Measurements from ENCODE around the gene CCDC9B. TPM values are rescaled to one million over a fixed set of nuclear protein-coding genes. Genes with fewer than 3 reads are reported as not detected.

CCDC9B gene
- total RNA-seq, 1 experiment from 2014 or later, result 102 TPM

DNA sequence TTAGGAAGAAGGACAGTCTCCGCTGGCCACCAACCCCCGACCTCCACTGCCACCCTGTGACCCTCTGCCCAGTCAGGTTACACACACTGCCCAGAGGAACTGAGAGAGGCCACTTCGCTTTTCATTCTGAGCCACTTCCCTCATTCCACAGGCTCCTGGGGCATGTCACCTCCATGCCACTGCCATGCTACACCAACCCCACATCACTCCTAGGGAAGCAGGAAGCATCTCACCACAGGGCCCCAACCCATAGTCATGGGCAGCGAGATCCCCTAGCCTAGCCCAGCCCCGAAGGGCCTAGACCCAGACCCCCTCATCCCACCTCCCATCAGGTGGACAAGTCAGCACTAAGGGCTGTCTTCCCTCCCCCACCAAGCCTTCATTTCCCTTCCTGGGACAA is 34.4 kb downstream of the CCDC9B start:
- peaks cover 17% of the 10 kb centered on the region for H3K4me1 Mint-ChIP-seq (ENCODE audit: low read depth, unreplicated experiment)
- TF ChIP-seq, protein P1, sequence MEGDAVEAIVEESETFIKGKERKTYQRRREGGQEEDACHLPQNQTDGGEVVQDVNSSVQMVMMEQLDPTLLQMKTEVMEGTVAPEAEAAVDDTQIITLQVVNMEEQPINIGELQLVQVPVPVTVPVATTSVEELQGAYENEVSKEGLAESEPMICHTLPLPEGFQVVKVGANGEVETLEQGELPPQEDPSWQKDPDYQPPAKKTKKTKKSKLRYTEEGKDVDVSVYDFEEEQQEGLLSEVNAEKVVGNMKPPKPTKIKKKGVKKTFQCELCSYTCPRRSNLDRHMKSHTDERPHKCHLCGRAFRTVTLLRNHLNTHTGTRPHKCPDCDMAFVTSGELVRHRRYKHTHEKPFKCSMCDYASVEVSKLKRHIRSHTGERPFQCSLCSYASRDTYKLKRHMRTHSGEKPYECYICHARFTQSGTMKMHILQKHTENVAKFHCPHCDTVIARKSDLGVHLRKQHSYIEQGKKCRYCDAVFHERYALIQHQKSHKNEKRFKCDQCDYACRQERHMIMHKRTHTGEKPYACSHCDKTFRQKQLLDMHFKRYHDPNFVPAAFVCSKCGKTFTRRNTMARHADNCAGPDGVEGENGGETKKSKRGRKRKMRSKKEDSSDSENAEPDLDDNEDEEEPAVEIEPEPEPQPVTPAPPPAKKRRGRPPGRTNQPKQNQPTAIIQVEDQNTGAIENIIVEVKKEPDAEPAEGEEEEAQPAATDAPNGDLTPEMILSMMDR (IDR thresholded peaks at IDR 0.05; ENCODE audit: unreplicated experiment), result no peak
- H3K36me3 Mint-ChIP-seq (ENCODE audit: insufficient read depth, unreplicated experiment), result peaks cover 12% of the 10 kb centered on the region
- DNase-seq, result no peak
- intact Hi-C loops (cut with micrococcal nuclease; ENCODE audit: unreplicated experiment), result no loop called here
- peak overlapping the region; percentile 63 for H3K4me3 Mint-ChIP-seq (ENCODE audit: low read depth, unreplicated experiment)
- BruUV-seq (replicated peaks), result no TSS peak
- CTCF ChIA-PET, result interaction anchor here (1.0 to 5.8 kb wide), 3 partner anchors 17 to 34 kb away, joined by 3 to 25 read pairs (median 3); no protein-coding TSS in a partner anchor
- no peaks in the 10 kb centered on the region for H3K27me3 Mint-ChIP-seq (ENCODE audit: unreplicated experiment)
- H3K9me3 Mint-ChIP-seq (ENCODE audit: low read depth, unreplicated experiment), result no peaks in the 10 kb centered on the region
- H3K27ac Mint-ChIP-seq (ENCODE audit: unreplicated experiment), result peak overlapping the region; percentile 18

DNA sequence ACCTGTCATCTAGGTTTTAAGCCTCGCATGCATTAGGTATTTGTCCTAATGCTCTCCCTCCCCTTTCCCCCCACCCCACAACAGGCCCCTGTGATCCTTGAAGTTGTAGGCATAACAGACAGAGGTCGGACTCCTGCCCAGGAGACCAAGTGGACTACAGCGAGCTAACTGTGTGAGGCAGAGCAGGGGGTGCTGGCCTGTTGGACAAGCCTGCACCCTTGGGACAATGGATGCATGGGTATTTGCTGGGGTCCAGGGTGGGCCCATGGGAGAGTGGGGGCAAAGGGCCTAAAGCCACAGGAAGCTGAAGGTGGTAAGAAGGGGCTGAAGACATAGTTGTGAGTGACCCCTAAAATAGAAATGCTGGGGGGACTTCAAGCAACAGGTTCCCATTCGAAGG is 35.5 kb downstream of the CCDC9B start:
- CTCF ChIA-PET, result interaction anchor here (0.6 kb wide), 1 partner anchor 1066 kb away, joined by 3 read pairs; no protein-coding TSS in a partner anchor
- H3K4me3 Mint-ChIP-seq (ENCODE audit: low read depth, unreplicated experiment), result no peak overlapping the region
- TF ChIP-seq, protein P1 (IDR thresholded peaks at IDR 0.05; ENCODE audit: unreplicated experiment), result no peak
- no peaks in the 10 kb centered on the region for H3K27me3 Mint-ChIP-seq (ENCODE audit: unreplicated experiment)
- no TSS peak for BruUV-seq (replicated peaks)
- no peak overlapping the region for H3K27ac Mint-ChIP-seq (ENCODE audit: unreplicated experiment)
- no peak for DNase-seq
- no peaks in the 10 kb centered on the region for H3K9me3 Mint-ChIP-seq (ENCODE audit: low read depth, unreplicated experiment)
- intact Hi-C loops (cut with micrococcal nuclease; ENCODE audit: unreplicated experiment), result no loop called here
- H3K36me3 Mint-ChIP-seq (ENCODE audit: insufficient read depth, unreplicated experiment), result peaks cover 12% of the 10 kb centered on the region
- peaks cover 17% of the 10 kb centered on the region for H3K4me1 Mint-ChIP-seq (ENCODE audit: low read depth, unreplicated experiment)

DNA sequence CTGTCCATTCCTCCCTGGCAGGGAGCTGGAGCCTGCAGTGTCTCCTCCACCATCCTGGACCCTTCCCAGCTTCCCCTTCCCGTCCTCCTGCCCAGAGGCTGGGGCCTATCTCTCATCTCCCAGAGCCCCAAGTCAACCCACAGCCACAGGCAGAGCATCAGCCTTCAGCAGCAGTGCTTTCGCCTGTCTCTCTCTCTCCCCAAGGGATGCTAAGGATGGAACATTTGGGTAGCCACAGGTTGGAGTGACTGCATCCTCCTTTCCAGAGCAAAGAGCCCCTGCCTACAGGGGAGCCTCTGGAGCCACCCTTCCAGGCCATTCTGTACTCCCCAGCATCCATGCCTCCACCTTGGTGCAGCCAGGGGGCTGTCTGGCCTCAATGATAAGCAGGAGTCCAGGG is 37.2 kb downstream of the CCDC9B start:
- intact Hi-C loops (cut with micrococcal nuclease; ENCODE audit: unreplicated experiment), result no loop called here
- H3K9me3 Mint-ChIP-seq (ENCODE audit: low read depth, unreplicated experiment), result no peaks in the 10 kb centered on the region
- BruUV-seq (replicated peaks), result no TSS peak
- TF ChIP-seq, protein P1 (IDR thresholded peaks at IDR 0.05; ENCODE audit: unreplicated experiment), result no peak
- H3K4me1 Mint-ChIP-seq (ENCODE audit: low read depth, unreplicated experiment), result peaks cover 8% of the 10 kb centered on the region
- H3K27ac Mint-ChIP-seq (ENCODE audit: unreplicated experiment), result no peak overlapping the region
- CTCF ChIA-PET, result no interaction called here
- no peak for DNase-seq
- no peak overlapping the region for H3K4me3 Mint-ChIP-seq (ENCODE audit: low read depth, unreplicated experiment)
- peaks cover 13% of the 10 kb centered on the region for H3K36me3 Mint-ChIP-seq (ENCODE audit: insufficient read depth, unreplicated experiment)
- no peaks in the 10 kb centered on the region for H3K27me3 Mint-ChIP-seq (ENCODE audit: unreplicated experiment)

DNA sequence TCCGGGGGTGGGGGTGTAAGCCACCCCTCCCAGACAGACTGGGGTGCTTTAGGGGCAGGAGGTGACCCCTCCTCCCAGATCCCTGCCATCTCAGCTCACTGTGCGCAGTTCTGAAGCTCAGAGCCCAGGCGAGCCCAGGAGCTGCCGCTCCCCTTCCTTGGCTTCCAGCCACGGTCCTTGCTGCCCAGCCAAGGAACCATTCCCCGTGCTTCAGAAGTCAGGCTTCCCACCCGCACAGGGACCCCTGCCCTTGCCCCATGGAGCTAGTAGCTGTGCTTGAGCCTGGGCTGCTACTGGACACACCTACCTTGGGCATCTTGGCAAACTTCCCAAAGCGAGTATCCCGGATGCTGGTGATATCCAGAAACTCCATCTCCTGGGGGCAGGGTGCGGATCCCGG is 37.8 kb downstream of the CCDC9B start:
- no peak overlapping the region for H3K4me3 Mint-ChIP-seq (ENCODE audit: low read depth, unreplicated experiment)
- CTCF ChIA-PET, result no interaction called here
- intact Hi-C loops (cut with micrococcal nuclease; ENCODE audit: unreplicated experiment), result no loop called here
- DNase-seq, result no peak
- H3K36me3 Mint-ChIP-seq (ENCODE audit: insufficient read depth, unreplicated experiment), result peaks cover 13% of the 10 kb centered on the region
- TF ChIP-seq, protein P1 (IDR thresholded peaks at IDR 0.05; ENCODE audit: unreplicated experiment), result no peak
- no peaks in the 10 kb centered on the region for H3K27me3 Mint-ChIP-seq (ENCODE audit: unreplicated experiment)
- H3K27ac Mint-ChIP-seq (ENCODE audit: unreplicated experiment), result no peak overlapping the region
- no TSS peak for BruUV-seq (replicated peaks)
- no peaks in the 10 kb centered on the region for H3K9me3 Mint-ChIP-seq (ENCODE audit: low read depth, unreplicated experiment)
- peaks cover 8% of the 10 kb centered on the region for H3K4me1 Mint-ChIP-seq (ENCODE audit: low read depth, unreplicated experiment)

Data from Calu3 (cell line).